Activated naive CD4-positive, alpha-beta T cell treated with anti-CD3 and anti-CD28 coated beads, Interleukin-2, amount 50 U/mL, for 72 hours (primary cell): ENCODE data around the gene CTR9. TPM values are rescaled to one million over a fixed set of nuclear protein-coding genes. Genes with fewer than 3 reads are reported as not detected.
A peak's percentile ranks its signal among the peaks of the same experiment; 100 is the strongest.

Experiments
- ATAC-seq, 2 donors: fragments of 150-1000 bp; cut with Tn5 transposase; 2 replicates each; pipeline ENCODE4 v1.10.0; 2021; ENCODE audit warnings: mild to moderate bottlenecking in 2 of 2, moderate library complexity in 2 of 2
- DNase-seq, 2 donors: peaks; one replicate each; pipeline ENCODE4 v3.0.0; 2021 to 2022; ENCODE audit warnings: low spot score in 2 of 2
- H3K27ac Mint-ChIP-seq, 2 donors: one replicate each; pipeline ENCODE4 v1.8.0; 2022; ENCODE audit warnings: mild to moderate bottlenecking in 2 of 2, mixed read lengths in 2 of 2
- H3K36me3 Mint-ChIP-seq, 2 donors: one replicate each; pipeline ENCODE4 v1.8.0; 2022; ENCODE audit warnings: mixed read lengths in 2 of 2
- H3K9me3 Mint-ChIP-seq, 2 donors: one replicate each; pipeline ENCODE4 v1.8.0; 2022; ENCODE audit warnings: mixed read lengths in 2 of 2
- total RNA-seq, 2 donors: library from RNA; stranded (reverse); gene quantifications; one replicate each; pipeline ENCODE4 v1.2.3, GENCODE V29; 2022

CTR9 gene
- total RNA-seq, 2 donors from 2014 or later: 23.9 to 43.6 TPM

GRCh38 chr11:10763766-10764165 lies 12.7 kb downstream of the CTR9 start:
- ATAC-seq: no peak
- peaks cover 13 to 14% of the 10 kb centered on the region in 2 donors for H3K36me3 Mint-ChIP-seq
- no peaks in the 10 kb centered on the region for H3K9me3 Mint-ChIP-seq
- no peak overlapping the region for H3K27ac Mint-ChIP-seq
- DNase-seq: no peak

GRCh38 chr11:10764412-10764811 lies 13.4 kb downstream of the CTR9 start:
- H3K9me3 Mint-ChIP-seq: no peaks in the 10 kb centered on the region
- ATAC-seq: no peak
- peaks cover 13 to 16% of the 10 kb centered on the region in 2 donors for H3K36me3 Mint-ChIP-seq
- no peak overlapping the region for H3K27ac Mint-ChIP-seq
- DNase-seq: no peak

GRCh38 chr11:10770626-10771254 lies 19.7 kb downstream of the CTR9 start:
- Mint-ChIP-seq H3K36me3 (peaks cover 6 to 23% of the 10 kb centered on the region in 2 donors), H3K9me3 (no peaks in the 10 kb centered on the region), H3K27ac (no peak overlapping the region)
- ATAC-seq (no peak), DNase-seq (no peak)

- H3K36me3 Mint-ChIP-seq: peaks cover 4 to 16% of the 10 kb centered on the region in 2 donors
- no peaks in the 10 kb centered on the region for H3K9me3 Mint-ChIP-seq
- DNase-seq (no peak), ATAC-seq (no peak)
- H3K27ac Mint-ChIP-seq: no peak overlapping the region
Observed at GRCh38 chr11:10771457-10771856, 20.4 kb downstream of the CTR9 start.

GRCh38 chr11:10774811-10775210 lies 23.8 kb downstream of the CTR9 start:
- peaks cover 0 to 11% of the 10 kb centered on the region in 2 donors for H3K36me3 Mint-ChIP-seq
- no peak for DNase-seq
- H3K27ac Mint-ChIP-seq: peak overlapping the region; percentile 7 to 15
- no peaks in the 10 kb centered on the region for H3K9me3 Mint-ChIP-seq
- ATAC-seq: no peak

- DNase-seq (no peak), ATAC-seq (no peak)
- H3K9me3 Mint-ChIP-seq: no peaks in the 10 kb centered on the region
- peak overlapping the region in 1 of 2 donors; percentile 56 for H3K27ac Mint-ChIP-seq
- peaks cover 0 to 4% of the 10 kb centered on the region in 2 donors for H3K36me3 Mint-ChIP-seq
Observed at GRCh38 chr11:10777393-10777793, 26.3 kb downstream of the CTR9 start.

GRCh38 chr11:10777806-10778205 lies 26.8 kb downstream of the CTR9 start:
- Mint-ChIP-seq H3K27ac (peak overlapping the region in 1 of 2 donors; percentile 56), H3K36me3 (peaks cover 0 to 4% of the 10 kb centered on the region in 2 donors), H3K9me3 (no peaks in the 10 kb centered on the region)
- ATAC-seq: no peak
- DNase-seq: no peak

GRCh38 chr11:10778217-10778970 lies 27.3 kb downstream of the CTR9 start:
- ATAC-seq (no peak), DNase-seq (no peak)
- H3K9me3 Mint-ChIP-seq: no peaks in the 10 kb centered on the region
- H3K36me3 Mint-ChIP-seq: peaks cover 0 to 4% of the 10 kb centered on the region in 2 donors
- no peak overlapping the region for H3K27ac Mint-ChIP-seq

GRCh38 chr11:10779086-10779485 lies 28.0 kb downstream of the CTR9 start:
- peaks cover 0 to 4% of the 10 kb centered on the region in 2 donors for H3K36me3 Mint-ChIP-seq
- DNase-seq (no peak), ATAC-seq (peak in 1 of 2 donors; percentile 26)
- H3K9me3 Mint-ChIP-seq: no peaks in the 10 kb centered on the region
- H3K27ac Mint-ChIP-seq: no peak overlapping the region

GRCh38 chr11:10780040-10780439 lies 29.0 kb downstream of the CTR9 start:
- Mint-ChIP-seq H3K36me3 (peaks cover 0 to 4% of the 10 kb centered on the region in 2 donors), H3K9me3 (no peaks in the 10 kb centered on the region), H3K27ac (peak overlapping the region in 1 of 2 donors; percentile 36)
- ATAC-seq (no peak), DNase-seq (no peak)

GRCh38 chr11:10784232-10785145 lies 33.4 kb downstream of the CTR9 start:
- no peak for ATAC-seq
- Mint-ChIP-seq H3K36me3 (no peaks in the 10 kb centered on the region), H3K27ac (no peak overlapping the region), H3K9me3 (no peaks in the 10 kb centered on the region)
- DNase-seq: no peak

- Mint-ChIP-seq H3K9me3 (no peaks in the 10 kb centered on the region), H3K27ac (no peak overlapping the region), H3K36me3 (no peaks in the 10 kb centered on the region)
- ATAC-seq: no peak
- DNase-seq: no peak
Observed at GRCh38 chr11:10785146-10785474, 34.1 kb downstream of the CTR9 start.

GRCh38 chr11:10786451-10786850 lies 35.4 kb downstream of the CTR9 start:
- Mint-ChIP-seq H3K36me3 (no peaks in the 10 kb centered on the region), H3K27ac (no peak overlapping the region), H3K9me3 (no peaks in the 10 kb centered on the region)
- no peak for DNase-seq
- ATAC-seq: no peak

GRCh38 chr11:10792385-10793068 lies 41.5 kb downstream of the CTR9 start:
- ATAC-seq (peak; percentile 78 to 97), DNase-seq (peak; percentile 77 to 95)
- Mint-ChIP-seq H3K36me3 (peaks cover 0 to 10% of the 10 kb centered on the region in 2 donors), H3K9me3 (no peaks in the 10 kb centered on the region), H3K27ac (no peak overlapping the region)

- Mint-ChIP-seq H3K9me3 (no peaks in the 10 kb centered on the region), H3K27ac (peak overlapping the region in 1 of 2 donors; percentile 51), H3K36me3 (peaks cover 2 to 12% of the 10 kb centered on the region in 2 donors)
- ATAC-seq: no peak
- no peak for DNase-seq
Observed at GRCh38 chr11:10793470-10794255, 42.6 kb downstream of the CTR9 start.

- Mint-ChIP-seq H3K9me3 (no peaks in the 10 kb centered on the region), H3K27ac (peak overlapping the region in 1 of 2 donors; percentile 16), H3K36me3 (peaks cover 23 to 38% of the 10 kb centered on the region in 2 donors)
- ATAC-seq (no peak), DNase-seq (no peak)
Observed at GRCh38 chr11:10796191-10796590, 45.1 kb downstream of the CTR9 start.
